GM18858 (cell line): ENCODE data around the gene DMRT3.
A peak's percentile ranks its signal among the peaks of the same experiment; 100 is the strongest.
"Not testable (repeated sequence)": the region's sequence is repeated elsewhere in the genome, so short reads cannot be mapped to it uniquely, and the experiment has no call there.

Experiments used
- ATAC-seq: cut with Tn5 transposase; IDR thresholded peaks from one replicate; pipeline ENCODE4 v1.9.1; 2021; ENCODE audit not compliant: unreplicated experiment

The DMRT3 gene

GRCh38 chr9:998299-999110 is 22.1 kb downstream of the DMRT3 start:
- ATAC-seq = not testable (repeated sequence)

- ATAC-seq = no peak
These were observed 25.4 kb downstream of the DMRT3 start for GRCh38 chr9:1001838-1002237.

GRCh38 chr9:1002678-1003077 is 26.2 kb downstream of the DMRT3 start:
- no peak for ATAC-seq

GRCh38 chr9:1005043-1005667 is 28.7 kb downstream of the DMRT3 start:
- ATAC-seq = no peak

GRCh38 chr9:1007312-1007711 is 30.9 kb downstream of the DMRT3 start:
- no peak for ATAC-seq

- ATAC-seq = no peak
These were observed 31.8 kb downstream of the DMRT3 start for GRCh38 chr9:1008216-1008615.

- peak; percentile 88 for ATAC-seq
These were observed 32.7 kb downstream of the DMRT3 start for GRCh38 chr9:1009101-1009707.

- no peak for ATAC-seq
These were observed 36.6 kb downstream of the DMRT3 start for GRCh38 chr9:1013021-1013420.

GRCh38 chr9:1014225-1014624 is 37.8 kb downstream of the DMRT3 start:
- no peak for ATAC-seq

- ATAC-seq = no peak
These were observed 38.2 kb downstream of the DMRT3 start for GRCh38 chr9:1014640-1015039.

- ATAC-seq = no peak
These were observed 41.7 kb downstream of the DMRT3 start for GRCh38 chr9:1018121-1018520.

GRCh38 chr9:1024112-1024511 is 47.7 kb downstream of the DMRT3 start:
- no peak for ATAC-seq

- ATAC-seq = no peak
These were observed 48.7 kb downstream of the DMRT3 start for GRCh38 chr9:1025131-1025530.

- no peak for ATAC-seq
These were observed 49.8 kb downstream of the DMRT3 start for GRCh38 chr9:1026219-1026618.

- ATAC-seq = no peak
These were observed 52.2 kb downstream of the DMRT3 start for GRCh38 chr9:1028501-1029190.

- no peak for ATAC-seq
These were observed 55.6 kb downstream of the DMRT3 start for GRCh38 chr9:1031951-1032601.

GRCh38 chr9:1034271-1034670 is 57.8 kb downstream of the DMRT3 start:
- ATAC-seq = no peak

- ATAC-seq = no peak
These were observed 63.1 kb downstream of the DMRT3 start for GRCh38 chr9:1039589-1039988.
